Midbrain (tissue), 1 donor: ENCODE results near the gene PERCC1.

Source experiments
- DNase-seq: peaks from one replicate; lab custom pipeline; 2025; lab: John Stamatoyannopoulos, UW

The PERCC1 gene

GRCh38 chr16:1450218-1450617 is 19.3 kb downstream of the PERCC1 start:
- DNase-seq: no peak

- no peak for DNase-seq
These were observed 20.0 kb downstream of the PERCC1 start for GRCh38 chr16:1450841-1451240.

GRCh38 chr16:1451702-1452392 is 21.0 kb downstream of the PERCC1 start:
- DNase-seq: no peak

GRCh38 chr16:1452530-1452929 is 21.7 kb downstream of the PERCC1 start:
- no peak for DNase-seq

GRCh38 chr16:1453316-1453715 is 22.4 kb downstream of the PERCC1 start:
- DNase-seq: no peak

GRCh38 chr16:1454561-1454960 is 23.7 kb downstream of the PERCC1 start:
- DNase-seq: no peak

GRCh38 chr16:1455190-1456171 is 24.6 kb downstream of the PERCC1 start:
- DNase-seq: no peak

GRCh38 chr16:1456951-1457350 is 26.1 kb downstream of the PERCC1 start:
- DNase-seq: no peak

GRCh38 chr16:1457489-1458245 is 26.8 kb downstream of the PERCC1 start:
- no peak for DNase-seq

GRCh38 chr16:1458336-1458976 is 27.6 kb downstream of the PERCC1 start:
- no peak for DNase-seq

GRCh38 chr16:1458977-1459341 is 28.1 kb downstream of the PERCC1 start:
- no peak for DNase-seq

- no peak for DNase-seq
These were observed 29.1 kb downstream of the PERCC1 start for GRCh38 chr16:1459967-1460366.

- no peak for DNase-seq
These were observed 29.8 kb downstream of the PERCC1 start for GRCh38 chr16:1460602-1461138.

- DNase-seq: no peak
These were observed 30.3 kb downstream of the PERCC1 start for GRCh38 chr16:1461146-1461545.

GRCh38 chr16:1464196-1464893 is 33.5 kb downstream of the PERCC1 start:
- DNase-seq: no peak

- no peak for DNase-seq
These were observed 34.2 kb downstream of the PERCC1 start for GRCh38 chr16:1464894-1465566.

GRCh38 chr16:1465567-1465915 is 34.7 kb downstream of the PERCC1 start:
- DNase-seq: no peak

GRCh38 chr16:1466054-1466453 is 35.2 kb downstream of the PERCC1 start:
- no peak for DNase-seq

- no peak for DNase-seq
These were observed 36.2 kb downstream of the PERCC1 start for GRCh38 chr16:1466968-1467521.

- DNase-seq: no peak
These were observed 37.5 kb downstream of the PERCC1 start for GRCh38 chr16:1468426-1468810.
